T-helper 1 cell treated with Interleukin-12 subunit alpha and Interleukin-12 subunit beta and Interleukin-4 antibody, amounts not matched to agents 30 μg/mL and 1 μg/mL, for 36 hours (primary cell): ENCODE measurements around the gene ZDHHC17.

Source experiments
- H3K27ac Mint-ChIP-seq: one replicate; pipeline ENCODE4 v1.8.0; 2021; ENCODE audit warnings: mild to moderate bottlenecking, mixed read lengths
- H3K27me3 Mint-ChIP-seq: one replicate; pipeline ENCODE4 v1.8.0; 2021; ENCODE audit warnings: low read depth, mixed read lengths
- H3K36me3 Mint-ChIP-seq: one replicate; pipeline ENCODE4 v1.8.0; 2021; ENCODE audit warnings: low read depth, mixed read lengths
- H3K4me1 Mint-ChIP-seq: one replicate; pipeline ENCODE4 v1.8.0; 2021; ENCODE audit warnings: low read depth, mixed read lengths
- H3K4me3 Mint-ChIP-seq: one replicate; pipeline ENCODE4 v1.8.0; 2021; ENCODE audit warnings: mild to moderate bottlenecking, moderate library complexity, mixed read lengths
- H3K9me3 Mint-ChIP-seq: one replicate; pipeline ENCODE4 v1.8.0; 2021; ENCODE audit warnings: mixed read lengths

Gene ZDHHC17

GRCh38 chr12:76786986-76787385, 23.1 kb downstream of the ZDHHC17 start:
- H3K4me1 Mint-ChIP-seq = peaks cover 3% of the 10 kb centered on the region

GRCh38 chr12:76787689-76788088, 23.8 kb downstream of the ZDHHC17 start:
- H3K27ac Mint-ChIP-seq = no peak overlapping the region
- peaks cover 3% of the 10 kb centered on the region for H3K4me1 Mint-ChIP-seq
- H3K4me3 Mint-ChIP-seq = no peak overlapping the region
- H3K36me3 Mint-ChIP-seq = no peaks in the 10 kb centered on the region
- H3K27me3 Mint-ChIP-seq = no peaks in the 10 kb centered on the region
- no peaks in the 10 kb centered on the region for H3K9me3 Mint-ChIP-seq

More at GRCh38 chr12:76786986-76787385, 23.1 kb downstream of the ZDHHC17 start:
- no peaks in the 10 kb centered on the region for H3K27me3 Mint-ChIP-seq
- no peak overlapping the region for H3K4me3 Mint-ChIP-seq
- H3K27ac Mint-ChIP-seq = no peak overlapping the region
- H3K36me3 Mint-ChIP-seq = no peaks in the 10 kb centered on the region
- no peaks in the 10 kb centered on the region for H3K9me3 Mint-ChIP-seq

GRCh38 chr12:76789335-76790050, 25.6 kb downstream of the ZDHHC17 start:
- Mint-ChIP-seq H3K9me3 (no peaks in the 10 kb centered on the region), H3K27ac (no peak overlapping the region), H3K4me3 (no peak overlapping the region), H3K27me3 (no peaks in the 10 kb centered on the region), H3K4me1 (peaks cover 3% of the 10 kb centered on the region), H3K36me3 (no peaks in the 10 kb centered on the region)

GRCh38 chr12:76790564-76791552, 26.9 kb downstream of the ZDHHC17 start:
- Mint-ChIP-seq H3K36me3 (no peaks in the 10 kb centered on the region), H3K4me3 (no peak overlapping the region), H3K27me3 (no peaks in the 10 kb centered on the region), H3K9me3 (no peaks in the 10 kb centered on the region), H3K4me1 (peaks cover 3% of the 10 kb centered on the region), H3K27ac (no peak overlapping the region)

- H3K4me1 Mint-ChIP-seq = peaks cover 3% of the 10 kb centered on the region
- H3K36me3 Mint-ChIP-seq = peaks cover under 1% of the 10 kb centered on the region
- no peak overlapping the region for H3K27ac Mint-ChIP-seq
- no peaks in the 10 kb centered on the region for H3K9me3 Mint-ChIP-seq
- H3K27me3 Mint-ChIP-seq = no peaks in the 10 kb centered on the region
- H3K4me3 Mint-ChIP-seq = no peak overlapping the region
These were observed 28.9 kb downstream of the ZDHHC17 start for GRCh38 chr12:76792828-76793227.

- peaks cover 9% of the 10 kb centered on the region for H3K9me3 Mint-ChIP-seq
- H3K27me3 Mint-ChIP-seq = no peaks in the 10 kb centered on the region
- no peak overlapping the region for H3K4me3 Mint-ChIP-seq
- H3K36me3 Mint-ChIP-seq = peaks cover 28% of the 10 kb centered on the region
- no peaks in the 10 kb centered on the region for H3K4me1 Mint-ChIP-seq
- no peak overlapping the region for H3K27ac Mint-ChIP-seq
These were observed 34.9 kb downstream of the ZDHHC17 start for GRCh38 chr12:76798864-76799263.

- Mint-ChIP-seq H3K9me3 (peaks cover 9% of the 10 kb centered on the region), H3K27me3 (no peaks in the 10 kb centered on the region)
These were observed 35.4 kb downstream of the ZDHHC17 start for GRCh38 chr12:76799362-76799761.

GRCh38 chr12:76802060-76802459, 38.1 kb downstream of the ZDHHC17 start:
- Mint-ChIP-seq H3K9me3 (peaks cover 9% of the 10 kb centered on the region), H3K27me3 (no peaks in the 10 kb centered on the region), H3K27ac (no peak overlapping the region), H3K4me1 (peaks cover 8% of the 10 kb centered on the region), H3K36me3 (peaks cover 28% of the 10 kb centered on the region), H3K4me3 (no peak overlapping the region)

More at GRCh38 chr12:76799362-76799761, 35.4 kb downstream of the ZDHHC17 start:
- H3K27ac Mint-ChIP-seq = no peak overlapping the region
- peaks cover 28% of the 10 kb centered on the region for H3K36me3 Mint-ChIP-seq
- H3K4me3 Mint-ChIP-seq = no peak overlapping the region
- peaks cover 5% of the 10 kb centered on the region for H3K4me1 Mint-ChIP-seq

GRCh38 chr12:76804435-76804976, 40.6 kb downstream of the ZDHHC17 start:
- peaks cover 20% of the 10 kb centered on the region for H3K36me3 Mint-ChIP-seq
- peaks cover 8% of the 10 kb centered on the region for H3K4me1 Mint-ChIP-seq
- no peak overlapping the region for H3K4me3 Mint-ChIP-seq
- H3K27me3 Mint-ChIP-seq = no peaks in the 10 kb centered on the region
- H3K9me3 Mint-ChIP-seq = peaks cover 9% of the 10 kb centered on the region
- H3K27ac Mint-ChIP-seq = no peak overlapping the region

GRCh38 chr12:76810671-76811419, 46.9 kb downstream of the ZDHHC17 start:
- Mint-ChIP-seq H3K27me3 (no peaks in the 10 kb centered on the region), H3K4me1 (no peaks in the 10 kb centered on the region), H3K27ac (no peak overlapping the region), H3K4me3 (no peak overlapping the region), H3K36me3 (peaks cover 9% of the 10 kb centered on the region), H3K9me3 (no peaks in the 10 kb centered on the region)

GRCh38 chr12:76811976-76812375, 48.1 kb downstream of the ZDHHC17 start:
- Mint-ChIP-seq H3K36me3 (peaks cover 9% of the 10 kb centered on the region), H3K27ac (no peak overlapping the region), H3K4me3 (no peak overlapping the region), H3K4me1 (no peaks in the 10 kb centered on the region), H3K9me3 (no peaks in the 10 kb centered on the region), H3K27me3 (no peaks in the 10 kb centered on the region)

- H3K27me3 Mint-ChIP-seq = no peaks in the 10 kb centered on the region
- H3K4me1 Mint-ChIP-seq = no peaks in the 10 kb centered on the region
- H3K36me3 Mint-ChIP-seq = peaks cover 9% of the 10 kb centered on the region
- no peak overlapping the region for H3K27ac Mint-ChIP-seq
- H3K9me3 Mint-ChIP-seq = no peaks in the 10 kb centered on the region
- H3K4me3 Mint-ChIP-seq = no peak overlapping the region
These were observed 49.4 kb downstream of the ZDHHC17 start for GRCh38 chr12:76813265-76813664.

- Mint-ChIP-seq H3K9me3 (no peaks in the 10 kb centered on the region), H3K27me3 (no peaks in the 10 kb centered on the region)
These were observed 50.1 kb downstream of the ZDHHC17 start for GRCh38 chr12:76813972-76814371.

GRCh38 chr12:76820888-76821482, 57.1 kb downstream of the ZDHHC17 start:
- Mint-ChIP-seq H3K27me3 (no peaks in the 10 kb centered on the region), H3K4me1 (no peaks in the 10 kb centered on the region), H3K4me3 (no peak overlapping the region), H3K36me3 (no peaks in the 10 kb centered on the region), H3K27ac (no peak overlapping the region), H3K9me3 (no peaks in the 10 kb centered on the region)

More at GRCh38 chr12:76813972-76814371, 50.1 kb downstream of the ZDHHC17 start:
- no peaks in the 10 kb centered on the region for H3K4me1 Mint-ChIP-seq
- H3K27ac Mint-ChIP-seq = no peak overlapping the region
- H3K4me3 Mint-ChIP-seq = no peak overlapping the region
- H3K36me3 Mint-ChIP-seq = peaks cover 9% of the 10 kb centered on the region
